Bronchial epithelial cell (primary cell): ENCODE results near the gene PREX1. TPM values are rescaled to one million over a fixed set of nuclear protein-coding genes. Genes with fewer than 3 reads are reported as not detected.

Source experiments
- DNase-seq: peaks from one replicate; pipeline ENCODE4 v3.0.0-alpha.2; 2010; ENCODE audit warnings: low read depth
- FAIRE-seq: peaks from 2 replicates; lab custom pipeline; 2011; peaks lifted over from hg19 to GRCh38; lab: Jason Lieb, UNC
- H3K27me3 ChIP-seq: 2 replicates; pipeline ENCODE4 v1.5.1; 2011; ENCODE audit warnings: low read length; ENCODE audit not compliant: control insufficient read depth, insufficient read depth
- H3K36me3 ChIP-seq: 2 replicates; pipeline ENCODE4 v1.5.1; 2011; ENCODE audit warnings: low read length; ENCODE audit not compliant: control insufficient read depth, insufficient read depth
- H3K4me3 ChIP-seq: 2 replicates; pipeline ENCODE4 v1.5.1; 2011; ENCODE audit warnings: mild to moderate bottlenecking, low read depth, low read length, control low read depth
- total RNA-seq: library from RNA; depleted of rRNA; stranded (reverse); fragments of >200 nt; gene quantifications from 2 replicates; pipeline ENCODE4 v1.2.1, GENCODE V29; 2014
- TF ChIP-seq, protein P1 (sequence below): IDR thresholded peaks from 2 replicates; pipeline ENCODE4 v1.5.1; 2011; ENCODE audit warnings: mild to moderate bottlenecking, moderate library complexity, low read length, control low read depth, inconsistent platforms; ENCODE audit not compliant: insufficient read depth, severe bottlenecking

Gene PREX1
- total RNA-seq, 1 donor from 2014 or later = under 0.01 TPM

DNA sequence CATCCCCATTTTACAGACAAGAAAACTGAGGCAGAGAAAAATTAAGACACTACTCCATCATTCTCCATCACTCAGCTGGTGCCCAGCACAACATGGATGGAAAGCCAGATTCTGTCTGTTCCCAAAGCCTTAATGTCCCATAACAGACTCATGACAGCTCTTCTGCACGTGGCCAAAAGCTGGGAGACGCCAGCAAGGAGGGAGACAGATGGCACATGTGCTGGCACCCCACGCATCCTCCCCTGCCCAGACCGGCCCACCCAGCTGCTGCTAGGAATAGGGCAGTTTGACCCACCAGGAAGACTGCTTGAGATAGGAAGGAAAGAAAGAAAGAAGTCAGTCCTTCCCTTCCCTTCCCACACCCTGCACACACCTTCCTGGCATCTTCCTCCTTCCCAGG, 96.3 kb downstream of the PREX1 start:
- TF ChIP-seq, protein P1, sequence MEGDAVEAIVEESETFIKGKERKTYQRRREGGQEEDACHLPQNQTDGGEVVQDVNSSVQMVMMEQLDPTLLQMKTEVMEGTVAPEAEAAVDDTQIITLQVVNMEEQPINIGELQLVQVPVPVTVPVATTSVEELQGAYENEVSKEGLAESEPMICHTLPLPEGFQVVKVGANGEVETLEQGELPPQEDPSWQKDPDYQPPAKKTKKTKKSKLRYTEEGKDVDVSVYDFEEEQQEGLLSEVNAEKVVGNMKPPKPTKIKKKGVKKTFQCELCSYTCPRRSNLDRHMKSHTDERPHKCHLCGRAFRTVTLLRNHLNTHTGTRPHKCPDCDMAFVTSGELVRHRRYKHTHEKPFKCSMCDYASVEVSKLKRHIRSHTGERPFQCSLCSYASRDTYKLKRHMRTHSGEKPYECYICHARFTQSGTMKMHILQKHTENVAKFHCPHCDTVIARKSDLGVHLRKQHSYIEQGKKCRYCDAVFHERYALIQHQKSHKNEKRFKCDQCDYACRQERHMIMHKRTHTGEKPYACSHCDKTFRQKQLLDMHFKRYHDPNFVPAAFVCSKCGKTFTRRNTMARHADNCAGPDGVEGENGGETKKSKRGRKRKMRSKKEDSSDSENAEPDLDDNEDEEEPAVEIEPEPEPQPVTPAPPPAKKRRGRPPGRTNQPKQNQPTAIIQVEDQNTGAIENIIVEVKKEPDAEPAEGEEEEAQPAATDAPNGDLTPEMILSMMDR = no peak
- H3K4me3 ChIP-seq = no peak overlapping the region
- no peaks in the 10 kb centered on the region for H3K27me3 ChIP-seq
- DNase-seq = no peak
- no peaks in the 10 kb centered on the region for H3K36me3 ChIP-seq
- no peak for FAIRE-seq

DNA sequence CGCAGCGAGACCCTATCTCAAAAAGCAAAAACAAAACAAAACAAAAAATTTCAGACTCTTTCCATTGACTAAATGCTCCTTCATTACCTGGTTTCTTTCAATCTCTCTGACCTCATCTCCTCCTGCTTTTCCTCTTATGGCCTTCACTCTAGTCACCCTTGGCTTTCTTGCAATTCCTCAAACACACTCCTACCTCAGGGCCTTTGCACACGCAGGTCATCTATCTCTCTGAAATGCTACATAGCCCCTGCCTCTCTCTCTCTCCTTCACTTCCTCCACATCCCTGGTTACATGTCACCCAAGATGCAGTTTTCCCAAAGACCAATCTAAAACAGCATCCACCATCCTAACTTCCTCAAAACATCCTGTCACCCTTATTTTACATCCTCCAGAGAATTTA, 96.8 kb downstream of the PREX1 start:
- TF ChIP-seq, protein P1 = no peak
- no peaks in the 10 kb centered on the region for H3K27me3 ChIP-seq
- no peak overlapping the region for H3K4me3 ChIP-seq
- FAIRE-seq (no peak), DNase-seq (no peak)
- H3K36me3 ChIP-seq = no peaks in the 10 kb centered on the region

DNA sequence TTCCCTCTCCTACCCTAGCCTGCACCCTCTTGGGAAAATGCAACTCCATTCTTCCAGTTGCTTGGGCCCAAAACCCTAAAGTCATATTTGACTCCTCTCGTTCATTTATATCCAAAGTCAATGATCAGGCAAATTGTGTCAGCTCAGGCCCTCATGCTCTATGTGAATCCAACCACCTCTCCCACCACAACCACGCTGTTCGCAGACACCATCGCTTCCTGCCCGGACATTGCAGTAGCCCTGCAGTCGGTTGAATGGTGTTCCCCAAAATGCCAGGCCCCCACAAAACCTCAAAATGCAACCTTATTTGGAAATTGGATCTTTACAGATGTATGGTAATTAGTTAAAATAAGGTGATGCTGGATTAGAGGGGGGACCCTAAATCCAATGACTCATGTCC, 98.3 kb downstream of the PREX1 start:
- no peak for DNase-seq
- Histone ChIP-seq H3K36me3 (no peaks in the 10 kb centered on the region), H3K4me3 (no peak overlapping the region), H3K27me3 (no peaks in the 10 kb centered on the region)
- TF ChIP-seq, protein P1 = no peak
- FAIRE-seq = no peak

DNA sequence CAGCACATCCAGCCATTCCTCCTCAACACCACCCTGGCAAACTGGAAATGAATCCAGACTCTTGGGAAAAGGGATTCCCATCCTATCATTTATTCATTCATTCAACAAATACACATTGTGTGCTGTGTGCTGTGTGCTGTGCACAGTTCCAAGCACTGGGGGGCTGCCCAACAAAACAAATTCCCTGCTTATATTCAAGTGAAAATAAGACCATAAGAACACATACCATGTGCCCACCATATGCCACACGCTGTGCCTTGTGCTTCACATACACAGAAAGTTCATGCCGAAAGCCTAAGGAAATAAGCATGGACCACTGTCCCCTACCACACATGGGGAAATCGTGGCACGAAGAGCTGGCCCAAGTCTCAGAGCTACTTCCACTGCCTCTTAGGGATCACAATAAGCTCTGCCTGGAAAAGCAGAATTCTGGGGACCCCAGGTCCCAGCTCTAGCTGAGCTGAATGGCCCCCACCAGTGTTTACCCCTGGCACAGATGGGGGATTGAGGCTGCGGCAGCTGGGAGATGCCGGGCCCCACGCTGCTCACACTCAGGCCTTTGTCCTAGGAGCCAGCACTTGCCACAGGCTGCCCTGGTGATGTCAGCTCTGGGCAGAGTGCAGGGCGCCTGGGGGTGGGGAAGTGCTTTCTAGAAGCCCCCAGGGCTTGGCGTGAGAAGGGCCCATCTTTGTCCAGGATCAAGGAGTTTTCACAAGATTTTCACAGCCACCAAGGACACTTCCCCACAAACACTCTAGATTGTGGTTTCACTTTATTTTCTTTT, 99.6 kb downstream of the PREX1 start:
- Histone ChIP-seq H3K27me3 (peaks cover 3% of the 10 kb centered on the region), H3K36me3 (no peaks in the 10 kb centered on the region), H3K4me3 (no peak overlapping the region)
- no peak for FAIRE-seq
- DNase-seq = no peak
- TF ChIP-seq, protein P1 = no peak

DNA sequence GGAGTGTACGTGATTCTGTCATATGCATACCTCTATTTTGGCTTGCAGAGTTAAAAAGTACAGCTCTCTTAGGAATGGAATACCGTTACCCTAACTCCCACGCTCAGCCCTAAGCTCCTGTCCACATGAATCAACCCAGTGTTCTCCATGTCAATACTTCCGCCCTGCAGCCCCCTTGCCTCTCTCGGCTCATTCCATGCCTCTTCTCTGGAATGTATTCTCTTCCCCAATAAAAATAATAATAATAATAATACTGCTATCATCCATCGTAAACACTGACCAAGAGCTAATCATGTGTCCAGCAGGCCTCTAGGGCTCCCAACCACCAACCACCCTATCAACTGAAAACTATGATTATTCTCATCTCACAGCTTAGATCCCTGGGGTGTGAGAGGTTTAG, 100.6 kb downstream of the PREX1 start:
- Histone ChIP-seq H3K4me3 (no peak overlapping the region), H3K36me3 (no peaks in the 10 kb centered on the region), H3K27me3 (peaks cover 3% of the 10 kb centered on the region)
- FAIRE-seq = no peak
- DNase-seq = no peak
- TF ChIP-seq, protein P1 = no peak

DNA sequence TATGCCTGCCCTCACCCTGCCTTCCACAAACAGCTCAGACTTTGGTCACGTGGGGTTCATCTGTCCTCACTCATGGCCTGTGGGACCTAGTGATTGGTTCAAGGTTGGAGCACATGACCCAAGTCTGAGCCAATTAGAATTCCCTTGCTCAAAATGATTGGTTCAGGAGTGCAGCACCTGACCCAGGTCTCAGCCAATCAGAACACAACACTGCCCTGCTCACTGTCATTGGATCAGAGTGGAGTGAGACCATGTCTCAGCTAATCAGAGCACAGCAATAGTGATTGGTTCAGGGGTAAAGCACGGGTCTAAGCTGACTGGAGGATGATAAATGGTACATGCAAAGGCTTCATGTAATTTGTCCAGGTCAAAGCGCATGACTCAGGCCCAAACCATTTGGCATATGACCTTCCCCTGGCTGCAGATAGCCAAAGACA, 102.2 kb downstream of the PREX1 start:
- no peaks in the 10 kb centered on the region for H3K36me3 ChIP-seq
- TF ChIP-seq, protein P1 = no peak
- DNase-seq (no peak), FAIRE-seq (no peak)
- no peak overlapping the region for H3K4me3 ChIP-seq
- H3K27me3 ChIP-seq = peaks cover 3% of the 10 kb centered on the region
